ENCODE data around the gene GPR171. TPM values are rescaled to one million over a fixed set of nuclear protein-coding genes. Genes with fewer than 3 reads are reported as not detected.

The GPR171 gene
- total and polyA plus RNA-seq, 2 of the 13 experiments (the other 11 are each of a cell fraction or from before 2014, with no cell fraction given) = not detected

DNA sequence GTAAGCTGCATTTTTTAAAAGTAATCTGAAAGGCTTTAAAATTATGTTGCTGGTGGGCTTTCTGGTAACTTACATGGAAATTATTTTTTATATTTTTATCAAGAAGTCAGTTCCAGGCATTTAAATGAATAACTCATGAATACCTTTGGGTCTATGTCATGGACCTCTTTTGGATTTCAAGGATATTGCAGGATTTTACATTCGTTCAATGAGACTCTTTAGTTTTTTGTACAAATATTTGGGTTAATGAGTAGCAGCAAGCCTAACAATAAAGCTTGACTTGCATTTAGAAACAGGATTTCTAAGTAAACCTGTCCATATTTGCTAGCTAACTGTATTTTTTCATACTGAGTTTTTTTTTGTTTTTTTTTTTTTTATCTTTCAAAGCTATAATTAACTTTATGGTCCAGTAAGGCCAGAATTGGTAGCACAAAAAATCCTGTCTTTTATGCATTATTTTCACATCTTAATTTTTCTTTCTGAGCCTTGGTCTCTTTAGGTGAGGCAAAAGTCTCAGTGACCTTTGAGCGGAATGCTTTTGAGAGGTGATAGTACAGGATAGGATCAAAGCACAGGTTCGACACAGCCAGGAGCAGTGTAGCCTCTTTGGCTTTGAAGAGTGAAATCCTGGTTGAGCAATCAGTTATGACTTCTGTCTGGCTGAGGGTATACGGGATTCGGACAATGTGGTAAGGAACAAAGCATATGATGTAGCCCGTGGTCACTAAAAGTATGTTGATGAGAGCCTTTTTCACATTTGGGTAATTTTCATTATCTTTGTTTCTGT lies 4.8 kb downstream of the GPR171 start (continued):
- TF ChIP-seq, protein P1, sequence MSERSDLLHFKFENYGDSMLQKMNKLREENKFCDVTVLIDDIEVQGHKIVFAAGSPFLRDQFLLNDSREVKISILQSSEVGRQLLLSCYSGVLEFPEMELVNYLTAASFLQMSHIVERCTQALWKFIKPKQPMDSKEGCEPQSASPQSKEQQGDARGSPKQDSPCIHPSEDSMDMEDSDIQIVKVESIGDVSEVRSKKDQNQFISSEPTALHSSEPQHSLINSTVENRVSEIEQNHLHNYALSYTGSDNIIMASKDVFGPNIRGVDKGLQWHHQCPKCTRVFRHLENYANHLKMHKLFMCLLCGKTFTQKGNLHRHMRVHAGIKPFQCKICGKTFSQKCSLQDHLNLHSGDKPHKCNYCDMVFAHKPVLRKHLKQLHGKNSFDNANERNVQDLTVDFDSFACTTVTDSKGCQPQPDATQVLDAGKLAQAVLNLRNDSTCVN (CRISPR knock-in tag; IDR thresholded peaks at IDR 0.05; ENCODE audit: borderline replicate concordance) = no peak
- 0 out of 2 replicates have a peak, but pooled peaks have one; percentile 39 for TF ChIP-seq KLF6 (CRISPR knock-in tag; IDR thresholded peaks at IDR 0.05)
- TF ChIP-seq HDAC2 (CRISPR knock-in tag; IDR thresholded peaks at IDR 0.05) = peak; percentile 93
- TF ChIP-seq ATF7 (IDR thresholded peaks at IDR 0.05) = peak; percentile 33; the same call in 1 of the 2 replicates
- TF ChIP-seq ATF7 (CRISPR knock-in tag; IDR thresholded peaks at IDR 0.05) = peak; percentile 78; the same call in 1 of the 2 replicates
- peak; percentile 46; the same call in 1 of the 2 replicates for TF ChIP-seq SMC3 (IDR thresholded peaks at IDR 0.05; ENCODE audit: low read length)
- TF ChIP-seq, protein P2, sequence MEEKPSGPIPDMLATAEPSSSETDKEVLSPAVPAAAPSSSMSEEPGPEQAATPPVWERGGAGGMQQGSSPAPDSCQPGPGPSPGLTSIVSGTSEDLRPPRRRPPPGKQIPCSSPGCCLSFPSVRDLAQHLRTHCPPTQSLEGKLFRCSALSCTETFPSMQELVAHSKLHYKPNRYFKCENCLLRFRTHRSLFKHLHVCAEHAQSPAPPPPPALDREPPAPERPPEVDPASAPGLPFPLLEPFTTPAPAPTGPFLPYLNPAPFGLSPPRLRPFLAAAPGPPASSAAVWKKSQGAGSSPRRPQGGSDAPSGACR (CRISPR knock-in tag; IDR thresholded peaks at IDR 0.05) = peak; percentile 73; the same call in 1 of the 2 replicates
- TF ChIP-seq, protein P3, sequence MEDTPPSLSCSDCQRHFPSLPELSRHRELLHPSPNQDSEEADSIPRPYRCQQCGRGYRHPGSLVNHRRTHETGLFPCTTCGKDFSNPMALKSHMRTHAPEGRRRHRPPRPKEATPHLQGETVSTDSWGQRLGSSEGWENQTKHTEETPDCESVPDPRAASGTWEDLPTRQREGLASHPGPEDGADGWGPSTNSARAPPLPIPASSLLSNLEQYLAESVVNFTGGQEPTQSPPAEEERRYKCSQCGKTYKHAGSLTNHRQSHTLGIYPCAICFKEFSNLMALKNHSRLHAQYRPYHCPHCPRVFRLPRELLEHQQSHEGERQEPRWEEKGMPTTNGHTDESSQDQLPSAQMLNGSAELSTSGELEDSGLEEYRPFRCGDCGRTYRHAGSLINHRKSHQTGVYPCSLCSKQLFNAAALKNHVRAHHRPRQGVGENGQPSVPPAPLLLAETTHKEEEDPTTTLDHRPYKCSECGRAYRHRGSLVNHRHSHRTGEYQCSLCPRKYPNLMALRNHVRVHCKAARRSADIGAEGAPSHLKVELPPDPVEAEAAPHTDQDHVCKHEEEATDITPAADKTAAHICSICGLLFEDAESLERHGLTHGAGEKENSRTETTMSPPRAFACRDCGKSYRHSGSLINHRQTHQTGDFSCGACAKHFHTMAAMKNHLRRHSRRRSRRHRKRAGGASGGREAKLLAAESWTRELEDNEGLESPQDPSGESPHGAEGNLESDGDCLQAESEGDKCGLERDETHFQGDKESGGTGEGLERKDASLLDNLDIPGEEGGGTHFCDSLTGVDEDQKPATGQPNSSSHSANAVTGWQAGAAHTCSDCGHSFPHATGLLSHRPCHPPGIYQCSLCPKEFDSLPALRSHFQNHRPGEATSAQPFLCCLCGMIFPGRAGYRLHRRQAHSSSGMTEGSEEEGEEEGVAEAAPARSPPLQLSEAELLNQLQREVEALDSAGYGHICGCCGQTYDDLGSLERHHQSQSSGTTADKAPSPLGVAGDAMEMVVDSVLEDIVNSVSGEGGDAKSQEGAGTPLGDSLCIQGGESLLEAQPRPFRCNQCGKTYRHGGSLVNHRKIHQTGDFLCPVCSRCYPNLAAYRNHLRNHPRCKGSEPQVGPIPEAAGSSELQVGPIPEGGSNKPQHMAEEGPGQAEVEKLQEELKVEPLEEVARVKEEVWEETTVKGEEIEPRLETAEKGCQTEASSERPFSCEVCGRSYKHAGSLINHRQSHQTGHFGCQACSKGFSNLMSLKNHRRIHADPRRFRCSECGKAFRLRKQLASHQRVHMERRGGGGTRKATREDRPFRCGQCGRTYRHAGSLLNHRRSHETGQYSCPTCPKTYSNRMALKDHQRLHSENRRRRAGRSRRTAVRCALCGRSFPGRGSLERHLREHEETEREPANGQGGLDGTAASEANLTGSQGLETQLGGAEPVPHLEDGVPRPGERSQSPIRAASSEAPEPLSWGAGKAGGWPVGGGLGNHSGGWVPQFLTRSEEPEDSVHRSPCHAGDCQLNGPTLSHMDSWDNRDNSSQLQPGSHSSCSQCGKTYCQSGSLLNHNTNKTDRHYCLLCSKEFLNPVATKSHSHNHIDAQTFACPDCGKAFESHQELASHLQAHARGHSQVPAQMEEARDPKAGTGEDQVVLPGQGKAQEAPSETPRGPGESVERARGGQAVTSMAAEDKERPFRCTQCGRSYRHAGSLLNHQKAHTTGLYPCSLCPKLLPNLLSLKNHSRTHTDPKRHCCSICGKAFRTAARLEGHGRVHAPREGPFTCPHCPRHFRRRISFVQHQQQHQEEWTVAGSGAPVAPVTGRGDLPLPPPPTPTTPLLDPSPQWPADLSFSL (CRISPR knock-in tag; IDR thresholded peaks at IDR 0.05) = no peak
- peak; percentile 46; the same call in 1 of the 2 replicates for TF ChIP-seq MEIS1 (CRISPR knock-in tag; IDR thresholded peaks at IDR 0.05; ENCODE audit: borderline replicate concordance)
- TF ChIP-seq, protein P4, sequence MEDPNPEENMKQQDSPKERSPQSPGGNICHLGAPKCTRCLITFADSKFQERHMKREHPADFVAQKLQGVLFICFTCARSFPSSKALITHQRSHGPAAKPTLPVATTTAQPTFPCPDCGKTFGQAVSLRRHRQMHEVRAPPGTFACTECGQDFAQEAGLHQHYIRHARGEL (CRISPR knock-in tag; IDR thresholded peaks at IDR 0.05) = no peak
- peak; percentile 44; the same call in 1 of the 2 replicates for TF ChIP-seq YEATS4 (CRISPR knock-in tag; IDR thresholded peaks at IDR 0.05; ENCODE audit: borderline replicate concordance)
- no peak for TF ChIP-seq IKZF1 (IDR thresholded peaks at IDR 0.05)
- TF ChIP-seq HNF4A (CRISPR knock-in tag; IDR thresholded peaks at IDR 0.05) = peak; percentile 99
- TF ChIP-seq ZNF326 (CRISPR knock-in tag; IDR thresholded peaks at IDR 0.05; ENCODE audit: borderline replicate concordance) = no peak
- no peak for TF ChIP-seq ZNF138 (CRISPR knock-in tag; IDR thresholded peaks at IDR 0.05; ENCODE audit: low read depth)
- TF ChIP-seq ZFY (CRISPR knock-in tag; IDR thresholded peaks at IDR 0.05) = no peak
- no peak for TF ChIP-seq ADNP (CRISPR knock-in tag; IDR thresholded peaks at IDR 0.05)
- no peak for TF ChIP-seq ZNF75D (CRISPR knock-in tag; IDR thresholded peaks at IDR 0.05; ENCODE audit: borderline replicate concordance)
- TF ChIP-seq ZNF331 (CRISPR knock-in tag; IDR thresholded peaks at IDR 0.05) = peak; percentile 96
- TF ChIP-seq ZNF619 (CRISPR knock-in tag; IDR thresholded peaks at IDR 0.05) = no peak

Measured in HepG2 (cell line).